ENCODE results near the gene C1QTNF8.

The C1QTNF8 gene

GRCh38 chr16:1109648-1110047 is 13.6 kb upstream of the C1QTNF8 start:
- DNase-seq (ENCODE audit: low read depth, low spot score), result no peak

- DNase-seq (ENCODE audit: low read depth, low spot score), result no peak
These were observed 12.5 kb upstream of the C1QTNF8 start for GRCh38 chr16:1108299-1109252.

GRCh38 chr16:1107731-1108130 is 11.7 kb upstream of the C1QTNF8 start:
- no peak for DNase-seq (ENCODE audit: low read depth, low spot score)

- DNase-seq (ENCODE audit: low read depth, low spot score), result no peak
These were observed 11.1 kb upstream of the C1QTNF8 start for GRCh38 chr16:1107141-1107540.

- DNase-seq (ENCODE audit: low read depth, low spot score), result no peak
These were observed 10.6 kb upstream of the C1QTNF8 start for GRCh38 chr16:1106659-1107058.

GRCh38 chr16:1105888-1106620 is 10.0 kb upstream of the C1QTNF8 start:
- DNase-seq (ENCODE audit: low read depth, low spot score), result peak; percentile 74

- no peak for DNase-seq (ENCODE audit: low read depth, low spot score)
These were observed 7.6 kb upstream of the C1QTNF8 start for GRCh38 chr16:1103636-1103980.

- DNase-seq (ENCODE audit: low read depth, low spot score), result peak; percentile 67
These were observed 7.0 kb upstream of the C1QTNF8 start for GRCh38 chr16:1102921-1103635.

- DNase-seq (ENCODE audit: low read depth, low spot score), result no peak
These were observed 6.3 kb upstream of the C1QTNF8 start for GRCh38 chr16:1102333-1102700.

- no peak for DNase-seq (ENCODE audit: low read depth, low spot score)
These were observed 5.7 kb upstream of the C1QTNF8 start for GRCh38 chr16:1101573-1102332.

GRCh38 chr16:1101133-1101532 is 5.1 kb upstream of the C1QTNF8 start:
- no peak for DNase-seq (ENCODE audit: low read depth, low spot score)

- no peak for DNase-seq (ENCODE audit: low read depth, low spot score)
These were observed 4.2 kb upstream of the C1QTNF8 start for GRCh38 chr16:1100084-1100800.

GRCh38 chr16:1099189-1100083 is 3.4 kb upstream of the C1QTNF8 start:
- DNase-seq (ENCODE audit: low read depth, low spot score), result no peak

GRCh38 chr16:1098266-1098991 is 2.4 kb upstream of the C1QTNF8 start:
- DNase-seq (ENCODE audit: low read depth, low spot score), result no peak

- DNase-seq (ENCODE audit: low read depth, low spot score), result no peak
These were observed 1.8 kb upstream of the C1QTNF8 start for GRCh38 chr16:1097800-1098199.

- no peak for DNase-seq (ENCODE audit: low read depth, low spot score)
These were observed 1.1 kb upstream of the C1QTNF8 start for GRCh38 chr16:1097156-1097555.

GRCh38 chr16:1095450-1096168 is 435 bp downstream of the C1QTNF8 start:
- no peak for DNase-seq (ENCODE audit: low read depth, low spot score)
